ENCODE measurements around the gene NCBP3. TPM values are rescaled to one million over a fixed set of nuclear protein-coding genes. Genes with fewer than 3 reads are reported as not detected.

Gene NCBP3
- total RNA-seq, 1 donor from 2014 or later, result 133 TPM

- H3K4me3 Mint-ChIP-seq (ENCODE audit: unreplicated experiment), result no peak overlapping the region
- H3K36me3 Mint-ChIP-seq (ENCODE audit: unreplicated experiment), result peaks cover 6% of the 10 kb centered on the region
- peaks cover 5% of the 10 kb centered on the region for H3K4me1 Mint-ChIP-seq (ENCODE audit: low read depth, unreplicated experiment)
- H3K9me3 Mint-ChIP-seq (ENCODE audit: unreplicated experiment), result peaks cover 5% of the 10 kb centered on the region
- no peak overlapping the region for H3K27ac Mint-ChIP-seq (ENCODE audit: unreplicated experiment)
- no peak for TF ChIP-seq CTCF (IDR thresholded peaks at IDR 0.05; ENCODE audit: partially characterized antibody, unreplicated experiment)
- DNase-seq, result no peak
- H3K27me3 Mint-ChIP-seq (ENCODE audit: unreplicated experiment), result peaks cover 7% of the 10 kb centered on the region
These were observed 75.6 kb downstream of the NCBP3 start for GRCh38 chr17:3770466-3770865.

DNA sequence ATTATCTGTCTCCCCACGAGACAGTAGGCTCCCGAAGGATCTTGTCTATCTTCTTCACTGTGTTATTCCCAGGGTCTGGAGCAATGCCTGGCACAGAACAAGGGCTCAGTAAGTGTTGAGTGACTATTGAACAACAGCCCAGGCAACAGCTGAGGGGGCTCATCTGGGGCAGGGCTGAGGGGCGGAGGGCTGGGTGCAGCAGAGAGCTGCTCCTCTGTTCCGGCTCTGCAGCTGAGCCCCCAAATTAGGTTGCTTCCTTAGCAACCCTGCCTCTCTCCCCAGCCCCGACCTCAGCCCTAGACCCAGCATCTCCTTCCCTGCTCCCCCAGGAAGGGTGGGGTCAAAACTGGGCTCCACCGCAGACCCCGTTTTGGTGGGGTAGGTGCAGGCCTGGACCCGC, 77.3 kb downstream of the NCBP3 start:
- H3K9me3 Mint-ChIP-seq (ENCODE audit: unreplicated experiment), result peaks cover 5% of the 10 kb centered on the region
- DNase-seq, result no peak
- H3K27me3 Mint-ChIP-seq (ENCODE audit: unreplicated experiment), result peaks cover 7% of the 10 kb centered on the region
- no peak overlapping the region for H3K4me3 Mint-ChIP-seq (ENCODE audit: unreplicated experiment)
- H3K36me3 Mint-ChIP-seq (ENCODE audit: unreplicated experiment), result peaks cover 7% of the 10 kb centered on the region
- peaks cover 5% of the 10 kb centered on the region for H3K4me1 Mint-ChIP-seq (ENCODE audit: low read depth, unreplicated experiment)
- TF ChIP-seq CTCF (IDR thresholded peaks at IDR 0.05; ENCODE audit: partially characterized antibody, unreplicated experiment), result no peak
- H3K27ac Mint-ChIP-seq (ENCODE audit: unreplicated experiment), result no peak overlapping the region

- Mint-ChIP-seq H3K36me3 (ENCODE audit: unreplicated experiment) (peaks cover 7% of the 10 kb centered on the region), H3K27ac (ENCODE audit: unreplicated experiment) (no peak overlapping the region)
These were observed 77.7 kb downstream of the NCBP3 start for GRCh38 chr17:3768341-3768740.

GRCh38 chr17:3766779-3767178, 79.3 kb downstream of the NCBP3 start:
- Mint-ChIP-seq H3K9me3 (ENCODE audit: unreplicated experiment) (peaks cover 5% of the 10 kb centered on the region), H3K27me3 (ENCODE audit: unreplicated experiment) (peaks cover 5% of the 10 kb centered on the region), H3K36me3 (ENCODE audit: unreplicated experiment) (peaks cover 7% of the 10 kb centered on the region), H3K4me3 (ENCODE audit: unreplicated experiment) (no peak overlapping the region), H3K4me1 (ENCODE audit: low read depth, unreplicated experiment) (peaks cover 5% of the 10 kb centered on the region), H3K27ac (ENCODE audit: unreplicated experiment) (no peak overlapping the region)
- DNase-seq, result no peak
- TF ChIP-seq CTCF (IDR thresholded peaks at IDR 0.05; ENCODE audit: partially characterized antibody, unreplicated experiment), result no peak

More at GRCh38 chr17:3768341-3768740, 77.7 kb downstream of the NCBP3 start:
- TF ChIP-seq CTCF (IDR thresholded peaks at IDR 0.05; ENCODE audit: partially characterized antibody, unreplicated experiment), result no peak
- Mint-ChIP-seq H3K4me1 (ENCODE audit: low read depth, unreplicated experiment) (peaks cover 5% of the 10 kb centered on the region), H3K9me3 (ENCODE audit: unreplicated experiment) (peaks cover 5% of the 10 kb centered on the region), H3K27me3 (ENCODE audit: unreplicated experiment) (peaks cover 7% of the 10 kb centered on the region), H3K4me3 (ENCODE audit: unreplicated experiment) (no peak overlapping the region)
- no peak for DNase-seq

DNA sequence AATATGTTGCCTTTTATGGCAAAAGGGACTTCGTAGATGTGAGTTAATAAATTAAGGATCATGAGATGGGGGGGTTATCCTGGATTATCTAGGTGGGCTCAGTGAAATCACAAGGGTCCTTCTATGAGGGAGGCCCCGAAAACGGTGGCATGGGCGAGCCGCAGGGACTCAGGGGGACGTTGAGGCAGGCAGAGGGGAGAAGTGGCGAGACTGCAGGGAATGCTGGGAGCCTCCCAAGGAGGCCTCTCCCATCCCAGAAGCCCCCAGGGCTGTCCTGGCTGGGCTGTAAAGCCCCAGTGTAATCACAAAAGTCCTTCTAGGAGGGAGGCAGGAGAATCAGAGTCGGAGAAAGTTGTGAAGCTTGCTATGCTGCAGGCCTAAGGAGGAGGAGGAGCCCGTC, 80.1 kb downstream of the NCBP3 start:
- Mint-ChIP-seq H3K4me1 (ENCODE audit: low read depth, unreplicated experiment) (peaks cover 5% of the 10 kb centered on the region), H3K4me3 (ENCODE audit: unreplicated experiment) (no peak overlapping the region), H3K36me3 (ENCODE audit: unreplicated experiment) (peaks cover 10% of the 10 kb centered on the region), H3K27ac (ENCODE audit: unreplicated experiment) (no peak overlapping the region), H3K27me3 (ENCODE audit: unreplicated experiment) (peaks cover 4% of the 10 kb centered on the region), H3K9me3 (ENCODE audit: unreplicated experiment) (peaks cover 5% of the 10 kb centered on the region)
- DNase-seq, result no peak
- no peak for TF ChIP-seq CTCF (IDR thresholded peaks at IDR 0.05; ENCODE audit: partially characterized antibody, unreplicated experiment)

Measured in glutamatergic neuron (in vitro differentiated cells).